RWPE1 (cell line): ENCODE data around the gene SLCO1A2.

Experiments
- CTCF ChIA-PET: fragments of 350-600 bp; sonication (Branson Sonifier 250); formaldehyde crosslinking; extraction: SDS; loops from one replicate; lab custom pipeline; 2021; lab: Yijun Ruan, JAX
- POLR2A ChIA-PET: fragments of 400-600 bp; formaldehyde crosslinking; extraction: SDS; loops from one replicate; lab custom pipeline; 2020; ENCODE audit warnings: antibody characterized with exemption; ENCODE audit not compliant: low non-redundant PET; lab: Yijun Ruan, JAX
- DNase-seq: peaks from one replicate; pipeline ENCODE4 v3.0.0; 2012; ENCODE audit warnings: low spot score
- H3K27ac ChIP-seq: fragments of 450-650 bp; 2 replicates; pipeline ENCODE4 v1.5.1; 2017
- TF ChIP-seq, protein P1 (sequence below): fragments of 450-650 bp; conservative IDR thresholded peaks from 2 replicates; pipeline ENCODE4 v1.5.1; 2017; ENCODE audit warnings: low read depth, mild to moderate bottlenecking

SLCO1A2 gene

DNA sequence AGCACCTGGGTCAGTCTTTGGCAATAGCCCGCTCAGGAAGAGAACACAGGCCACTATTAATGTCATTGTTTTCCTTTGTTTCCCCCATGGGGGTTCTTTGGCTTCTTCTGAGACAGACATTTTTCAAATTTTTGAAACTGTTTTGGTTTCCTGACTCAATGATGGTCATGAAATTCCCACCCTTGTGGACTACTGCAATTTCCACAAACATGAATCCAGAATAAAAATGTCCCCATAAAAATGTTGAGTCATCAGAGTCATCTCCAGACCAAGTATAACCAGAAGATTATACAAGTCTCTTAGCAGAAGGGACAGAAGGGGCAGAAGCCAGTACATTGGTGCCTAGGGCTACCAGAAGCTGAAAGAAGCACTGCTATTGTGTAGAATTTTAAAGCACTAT is 29.1 kb downstream of the SLCO1A2 start:
- H3K27ac ChIP-seq, result no peak overlapping the region
- ChIA-PET POLR2A (no interaction called here), CTCF (no interaction called here)
- TF ChIP-seq, protein P1, sequence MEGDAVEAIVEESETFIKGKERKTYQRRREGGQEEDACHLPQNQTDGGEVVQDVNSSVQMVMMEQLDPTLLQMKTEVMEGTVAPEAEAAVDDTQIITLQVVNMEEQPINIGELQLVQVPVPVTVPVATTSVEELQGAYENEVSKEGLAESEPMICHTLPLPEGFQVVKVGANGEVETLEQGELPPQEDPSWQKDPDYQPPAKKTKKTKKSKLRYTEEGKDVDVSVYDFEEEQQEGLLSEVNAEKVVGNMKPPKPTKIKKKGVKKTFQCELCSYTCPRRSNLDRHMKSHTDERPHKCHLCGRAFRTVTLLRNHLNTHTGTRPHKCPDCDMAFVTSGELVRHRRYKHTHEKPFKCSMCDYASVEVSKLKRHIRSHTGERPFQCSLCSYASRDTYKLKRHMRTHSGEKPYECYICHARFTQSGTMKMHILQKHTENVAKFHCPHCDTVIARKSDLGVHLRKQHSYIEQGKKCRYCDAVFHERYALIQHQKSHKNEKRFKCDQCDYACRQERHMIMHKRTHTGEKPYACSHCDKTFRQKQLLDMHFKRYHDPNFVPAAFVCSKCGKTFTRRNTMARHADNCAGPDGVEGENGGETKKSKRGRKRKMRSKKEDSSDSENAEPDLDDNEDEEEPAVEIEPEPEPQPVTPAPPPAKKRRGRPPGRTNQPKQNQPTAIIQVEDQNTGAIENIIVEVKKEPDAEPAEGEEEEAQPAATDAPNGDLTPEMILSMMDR, result no peak
- DNase-seq, result no peak

DNA sequence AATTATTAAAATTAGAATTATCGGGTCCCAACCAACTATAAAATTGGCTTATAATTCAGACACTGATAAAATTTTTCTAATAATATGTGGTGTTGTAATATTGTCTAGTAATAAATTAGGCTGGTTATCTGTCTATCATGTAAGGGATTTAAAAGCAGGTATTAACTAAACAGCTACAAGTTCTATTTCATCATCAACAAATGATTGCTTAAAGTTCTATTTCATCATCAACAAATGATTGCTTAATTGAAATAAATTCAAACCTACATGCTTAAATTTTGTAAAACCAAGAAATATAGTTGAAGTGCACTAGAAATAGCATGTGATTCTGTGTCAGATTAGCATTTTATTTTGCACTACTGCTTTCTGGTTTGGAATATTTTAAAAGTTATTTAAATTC is 34.1 kb downstream of the SLCO1A2 start:
- H3K27ac ChIP-seq, result no peak overlapping the region
- POLR2A ChIA-PET, result no interaction called here
- TF ChIP-seq, protein P1, result no peak
- DNase-seq, result no peak
- CTCF ChIA-PET, result interaction anchor here (0.6 kb wide), 2 partner anchors 11 to 437 kb away, joined by 3 to 4 read pairs; no protein-coding TSS in a partner anchor

DNA sequence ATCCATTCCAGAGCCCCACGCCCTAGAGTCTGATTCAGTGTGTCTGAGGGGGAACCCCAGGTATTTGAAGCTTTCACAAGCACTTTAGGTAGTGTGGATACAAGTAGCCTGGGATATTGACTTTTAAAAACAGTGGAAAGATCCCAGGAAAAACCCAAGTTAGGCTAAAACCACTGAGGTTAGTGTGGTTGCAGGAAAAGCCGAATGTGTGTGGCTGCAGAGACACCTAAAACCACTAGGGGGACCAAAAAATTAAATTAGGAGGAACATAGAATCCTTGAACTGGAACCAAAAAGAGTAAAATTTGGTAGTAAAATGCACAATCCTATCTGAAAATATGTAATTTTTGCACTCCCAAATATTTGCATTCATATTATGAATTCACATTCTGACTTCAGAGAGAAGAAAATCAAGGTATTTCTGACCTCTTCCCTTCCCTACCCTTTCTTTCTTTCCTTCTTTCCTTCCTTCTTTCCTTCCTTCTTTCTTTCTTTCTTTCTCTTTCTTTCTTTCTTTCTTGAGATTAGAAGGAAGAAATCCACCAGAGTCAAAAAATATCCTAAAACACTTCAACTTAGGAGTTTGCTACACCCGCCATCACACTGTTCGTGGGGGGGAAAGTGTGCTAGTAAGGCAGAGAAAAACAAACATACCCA is 37.8 kb downstream of the SLCO1A2 start:
- H3K27ac ChIP-seq, result no peak overlapping the region
- TF ChIP-seq, protein P1, result peak; percentile 53
- ChIA-PET CTCF (interaction anchor here (0.5 kb wide), 1 partner anchor 400 kb away, joined by 3 read pairs; no protein-coding TSS in a partner anchor), POLR2A (no interaction called here)
- peak; percentile 15 for DNase-seq

DNA sequence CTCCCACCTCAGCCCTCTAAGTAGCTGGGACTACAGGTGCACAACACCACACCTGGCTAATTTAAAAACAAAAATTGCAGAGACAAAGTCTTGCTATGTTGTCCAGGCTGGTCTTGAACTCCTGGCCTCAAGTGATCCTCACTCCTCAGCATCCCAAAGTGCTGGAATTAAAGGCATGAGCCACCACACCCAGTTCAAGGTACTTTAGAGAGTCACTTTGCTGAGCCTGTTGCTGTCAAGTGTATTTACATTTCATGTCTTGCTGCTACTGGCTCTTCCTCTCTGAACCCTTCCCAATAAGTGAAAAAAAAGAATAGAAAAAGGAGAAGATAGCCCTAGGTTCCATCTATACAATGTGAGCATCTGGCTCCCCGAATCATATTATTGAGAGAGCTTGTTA is 38.4 kb downstream of the SLCO1A2 start:
- TF ChIP-seq, protein P1, result no peak
- POLR2A ChIA-PET, result no interaction called here

DNA sequence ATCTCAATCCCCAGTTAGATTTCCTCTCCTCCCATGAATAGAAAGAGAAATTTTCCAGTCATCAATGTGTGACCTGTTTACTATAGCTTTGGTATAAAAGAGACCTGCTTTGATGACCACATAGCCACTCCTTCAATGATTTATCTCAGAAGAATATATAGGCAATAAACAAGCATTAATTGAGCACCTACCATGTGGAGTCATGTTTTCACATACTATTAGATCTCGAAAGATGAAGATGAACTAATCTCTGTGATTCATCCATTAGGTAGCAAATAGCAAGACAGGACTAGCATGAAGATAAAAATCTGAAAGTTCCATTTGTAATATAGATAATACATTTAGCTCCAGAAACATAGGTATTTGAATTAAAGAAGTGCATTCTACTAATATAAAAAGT is 40.5 kb downstream of the SLCO1A2 start:
- CTCF ChIA-PET, result no interaction called here
- no peak overlapping the region for H3K27ac ChIP-seq
- DNase-seq, result no peak
- TF ChIP-seq, protein P1, result no peak
- POLR2A ChIA-PET, result no interaction called here

More for the DNA sequence above, 38.4 kb downstream of the SLCO1A2 start:
- DNase-seq, result no peak
- H3K27ac ChIP-seq, result no peak overlapping the region
- CTCF ChIA-PET, result interaction anchor here (0.5 kb wide), 1 partner anchor 400 kb away, joined by 3 read pairs; no protein-coding TSS in a partner anchor

DNA sequence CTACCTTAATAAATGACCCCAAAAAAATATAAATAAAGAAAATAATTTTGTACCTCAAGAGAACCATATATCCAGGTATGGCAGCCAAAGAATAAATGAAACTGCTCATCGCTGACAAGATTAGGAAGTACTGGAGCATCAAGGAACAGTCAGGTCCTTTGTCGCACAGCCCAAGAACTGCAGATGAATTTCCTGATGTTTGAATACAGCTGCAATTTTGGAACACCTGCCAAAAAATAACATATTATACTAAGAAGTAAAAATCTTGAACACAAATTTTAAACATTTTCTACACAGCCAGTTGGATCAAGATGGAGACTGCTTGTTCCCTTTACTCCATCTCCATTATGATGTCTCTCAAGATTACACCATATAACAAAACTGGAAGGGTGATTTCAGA is 42.6 kb downstream of the SLCO1A2 start:
- ChIA-PET POLR2A (no interaction called here), CTCF (no interaction called here)
- no peak for DNase-seq
- no peak overlapping the region for H3K27ac ChIP-seq
- TF ChIP-seq, protein P1, result no peak
